Smooth muscle cell (in vitro differentiated cells): ENCODE results near the gene CSMD2. TPM values are rescaled to one million over a fixed set of nuclear protein-coding genes. Genes with fewer than 3 reads are reported as not detected.

Experiments used
- DNase-seq: peaks from one replicate; lab custom pipeline; 2025; ENCODE audit not compliant: unreplicated experiment; lab: John Stamatoyannopoulos, UW
- H2AFZ ChIP-seq: fragments of 200-600 bp; sonication (generic); 2 replicates; pipeline ENCODE4 v1.6.0; 2016; ENCODE audit warnings: antibody characterized with exemption, low read depth, mild to moderate bottlenecking
- H3F3A ChIP-seq: fragments of 200-600 bp; sonication (generic); 2 replicates; pipeline ENCODE4 v1.6.0; 2017; ENCODE audit warnings: antibody characterized with exemption, low read depth
- H3K27ac ChIP-seq: fragments of 200-600 bp; sonication (generic); 2 replicates; pipeline ENCODE4 v1.5.1; 2016; ENCODE audit warnings: low read depth, mild to moderate bottlenecking
- H3K27me3 ChIP-seq: fragments of 200-600 bp; sonication (generic); 2 replicates; pipeline ENCODE4 v1.6.1; 2016; ENCODE audit warnings: low read depth, mild to moderate bottlenecking
- H3K36me3 ChIP-seq: fragments of 200-600 bp; sonication (generic); 2 replicates; pipeline ENCODE4 v1.5.1; 2016; ENCODE audit warnings: low read depth
- H3K4me1 ChIP-seq: fragments of 200-600 bp; sonication (generic); 2 replicates; pipeline ENCODE4 v1.5.1; 2016; ENCODE audit warnings: low read depth
- H3K4me2 ChIP-seq: fragments of 200-600 bp; sonication (generic); 2 replicates; pipeline ENCODE4 v1.6.0; 2016; ENCODE audit warnings: mild to moderate bottlenecking
- H3K4me3 ChIP-seq: fragments of 200-600 bp; sonication (generic); 2 replicates; pipeline ENCODE4 v1.5.1; 2016; ENCODE audit warnings: mild to moderate bottlenecking
- H3K79me2 ChIP-seq: fragments of 200-600 bp; sonication (generic); 2 replicates; pipeline ENCODE4 v1.6.0; 2016; ENCODE audit warnings: low read depth, mild to moderate bottlenecking
- H3K9ac ChIP-seq: fragments of 200-600 bp; sonication (generic); 2 replicates; pipeline ENCODE4 v1.6.0; 2016; ENCODE audit warnings: low read depth
- H3K9me3 ChIP-seq: fragments of 200-600 bp; sonication (generic); replicated peaks from 2 replicates; pipeline ENCODE4 v1.5.1; 2016; ENCODE audit warnings: low read depth
- H4K20me1 ChIP-seq: fragments of 200-600 bp; sonication (generic); 2 replicates; pipeline ENCODE4 v1.6.0; 2016; ENCODE audit warnings: low read depth
- WGBS: methylation state at CpG from one replicate; pipeline ENCODE4 v1.1.7; 2016; ENCODE audit warnings: low lambda C conversion rate; 5-methylcytosine and 5-hydroxymethylcytosine counted together
- polyA plus RNA-seq: library from polyadenylated mRNA; unstranded; fragments of >200 nt; fragmentation: Nextera tagmentation; extraction: Ambion mirVana; gene quantifications from 2 replicates; pipeline ENCODE4 v1.2.1, GENCODE V29; 2016
- total RNA-seq: library from RNA; depleted of rRNA; stranded (reverse); fragments of >200 nt; gene quantifications from 2 replicates; pipeline ENCODE4 v1.2.3, GENCODE V29; 2014
- TF ChIP-seq, protein P1 (sequence below): fragments of 200-600 bp; sonication (generic); IDR thresholded peaks from 2 replicates; pipeline ENCODE4 v1.5.1; 2017; ENCODE audit warnings: borderline replicate concordance, mild to moderate bottlenecking, antibody characterized with exemption; ENCODE audit not compliant: insufficient read depth, poor library complexity, severe bottlenecking

The CSMD2 gene
- total and polyA plus RNA-seq, 2 experiments from 2014 or later, result 0.65 to 1.8 TPM

DNA sequence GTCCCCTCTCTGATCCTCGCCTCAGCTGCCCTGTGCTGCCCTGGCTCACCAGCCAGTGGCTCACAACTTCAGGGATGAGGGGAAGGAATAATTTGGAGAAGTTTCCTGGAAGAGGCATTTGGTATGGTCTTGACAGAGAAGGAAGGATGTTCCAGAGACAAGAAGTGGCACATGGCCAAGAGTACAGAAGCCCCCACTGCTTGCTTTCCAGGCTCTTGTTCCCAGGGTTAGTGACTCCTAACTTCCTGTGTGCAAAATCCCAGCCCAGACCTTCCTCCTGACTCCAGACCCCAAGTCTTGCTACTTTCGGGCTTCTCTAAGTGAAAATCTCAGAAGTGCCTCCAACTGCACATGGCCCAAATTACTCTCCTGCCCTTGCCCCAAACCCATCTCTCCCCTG, 215.5 kb downstream of the CSMD2 start:
- no peaks in the 10 kb centered on the region for H3K4me1 ChIP-seq
- H3F3A ChIP-seq, result no peaks in the 10 kb centered on the region
- no peaks in the 10 kb centered on the region for H3K79me2 ChIP-seq
- no peak for DNase-seq
- no peak overlapping the region for H3K27ac ChIP-seq
- H3K36me3 ChIP-seq, result no peaks in the 10 kb centered on the region
- H3K9me3 ChIP-seq, result no peaks in the 10 kb centered on the region
- H2AFZ ChIP-seq, result no peak overlapping the region
- no peak overlapping the region for H3K4me2 ChIP-seq
- TF ChIP-seq, protein P1, sequence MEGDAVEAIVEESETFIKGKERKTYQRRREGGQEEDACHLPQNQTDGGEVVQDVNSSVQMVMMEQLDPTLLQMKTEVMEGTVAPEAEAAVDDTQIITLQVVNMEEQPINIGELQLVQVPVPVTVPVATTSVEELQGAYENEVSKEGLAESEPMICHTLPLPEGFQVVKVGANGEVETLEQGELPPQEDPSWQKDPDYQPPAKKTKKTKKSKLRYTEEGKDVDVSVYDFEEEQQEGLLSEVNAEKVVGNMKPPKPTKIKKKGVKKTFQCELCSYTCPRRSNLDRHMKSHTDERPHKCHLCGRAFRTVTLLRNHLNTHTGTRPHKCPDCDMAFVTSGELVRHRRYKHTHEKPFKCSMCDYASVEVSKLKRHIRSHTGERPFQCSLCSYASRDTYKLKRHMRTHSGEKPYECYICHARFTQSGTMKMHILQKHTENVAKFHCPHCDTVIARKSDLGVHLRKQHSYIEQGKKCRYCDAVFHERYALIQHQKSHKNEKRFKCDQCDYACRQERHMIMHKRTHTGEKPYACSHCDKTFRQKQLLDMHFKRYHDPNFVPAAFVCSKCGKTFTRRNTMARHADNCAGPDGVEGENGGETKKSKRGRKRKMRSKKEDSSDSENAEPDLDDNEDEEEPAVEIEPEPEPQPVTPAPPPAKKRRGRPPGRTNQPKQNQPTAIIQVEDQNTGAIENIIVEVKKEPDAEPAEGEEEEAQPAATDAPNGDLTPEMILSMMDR, result no peak
- H3K9ac ChIP-seq, result no peak overlapping the region
- H4K20me1 ChIP-seq, result no peaks in the 10 kb centered on the region
- H3K4me3 ChIP-seq, result no peak overlapping the region
- WGBS, result 87% methylated on average over 2 of the region's 2 CpGs
- H3K27me3 ChIP-seq, result peaks cover 79% of the 10 kb centered on the region

DNA sequence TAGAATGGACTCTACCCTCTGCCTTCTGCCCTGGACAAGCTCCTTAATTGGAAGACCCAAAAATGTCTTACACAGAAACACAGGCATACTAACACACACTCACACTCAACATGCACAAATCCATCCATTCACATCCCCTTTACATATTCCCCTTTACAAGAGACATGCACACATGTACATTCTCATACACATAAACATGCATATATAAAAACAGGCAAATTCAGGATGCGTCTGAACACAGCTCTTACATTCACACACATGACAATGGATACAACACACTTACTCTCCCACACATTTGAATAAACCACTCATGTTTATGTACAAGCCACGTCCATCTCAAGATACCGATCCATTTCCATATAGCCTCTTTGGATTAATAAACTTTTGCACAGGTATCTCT, 216.7 kb downstream of the CSMD2 start:
- Histone ChIP-seq H3K4me2 (no peak overlapping the region), H3K36me3 (no peaks in the 10 kb centered on the region), H3K27ac (no peak overlapping the region), H4K20me1 (no peaks in the 10 kb centered on the region), H3K9ac (no peak overlapping the region), H3K9me3 (no peaks in the 10 kb centered on the region), H3K4me1 (no peaks in the 10 kb centered on the region), H3K27me3 (peaks cover 69% of the 10 kb centered on the region), H3K4me3 (no peak overlapping the region), H3F3A (no peaks in the 10 kb centered on the region), H2AFZ (no peak overlapping the region), H3K79me2 (no peaks in the 10 kb centered on the region)
- DNase-seq, result no peak
- TF ChIP-seq, protein P1, result no peak
- WGBS, result 88% methylated on average over 3 of the region's 3 CpGs

DNA sequence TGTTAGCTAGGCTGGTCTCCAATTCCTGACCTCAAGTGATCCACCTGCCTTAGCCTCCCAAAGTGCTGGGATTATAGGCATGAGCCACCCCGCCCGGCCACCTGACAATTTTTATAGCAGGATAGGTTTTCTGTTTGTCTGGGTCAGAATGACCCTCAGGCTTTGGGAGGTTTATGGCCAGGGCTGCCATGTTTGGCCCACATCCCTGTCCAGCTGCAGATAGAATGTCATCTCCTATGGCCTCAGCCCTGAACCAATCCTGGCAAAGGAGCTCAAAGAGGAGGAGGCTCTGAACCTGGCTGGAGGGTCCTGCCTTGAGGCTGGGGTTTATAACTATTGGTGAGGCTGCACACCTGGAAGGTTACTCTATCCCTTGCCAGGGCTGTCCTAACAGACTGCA, 218.2 kb downstream of the CSMD2 start:
- H4K20me1 ChIP-seq, result no peaks in the 10 kb centered on the region
- no peak overlapping the region for H3K4me2 ChIP-seq
- no peak overlapping the region for H3K4me3 ChIP-seq
- no peaks in the 10 kb centered on the region for H3F3A ChIP-seq
- no peak overlapping the region for H3K9ac ChIP-seq
- no peak overlapping the region for H2AFZ ChIP-seq
- WGBS, result 93% methylated on average over 2 of the region's 2 CpGs
- H3K27ac ChIP-seq, result no peak overlapping the region
- peaks cover 56% of the 10 kb centered on the region for H3K27me3 ChIP-seq
- TF ChIP-seq, protein P1, result no peak
- no peak for DNase-seq
- no peaks in the 10 kb centered on the region for H3K9me3 ChIP-seq
- H3K36me3 ChIP-seq, result no peaks in the 10 kb centered on the region
- no peaks in the 10 kb centered on the region for H3K79me2 ChIP-seq
- H3K4me1 ChIP-seq, result no peaks in the 10 kb centered on the region

DNA sequence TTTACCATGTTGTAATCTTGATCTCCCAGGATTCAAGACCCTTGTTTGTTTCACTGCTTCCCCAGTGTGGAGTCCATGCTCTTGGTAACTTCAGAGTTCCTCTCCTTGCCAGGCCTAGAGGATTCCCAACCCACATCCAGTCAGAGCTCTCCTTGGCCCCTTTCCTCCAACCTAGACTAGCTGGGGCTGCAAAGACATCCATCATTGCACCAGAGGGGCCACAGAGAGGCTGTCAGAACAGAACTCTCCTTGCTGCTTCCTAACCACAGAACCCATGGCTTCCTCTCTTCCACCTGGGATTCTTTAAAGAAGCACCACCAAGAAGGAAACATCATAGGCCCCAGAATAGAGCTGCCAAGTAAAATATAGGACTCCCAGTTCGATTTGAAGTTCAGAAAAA, 220.2 kb downstream of the CSMD2 start:
- Histone ChIP-seq H3K27ac (no peak overlapping the region), H3K4me3 (no peak overlapping the region), H3K9me3 (no peaks in the 10 kb centered on the region), H3K4me2 (no peak overlapping the region), H3K27me3 (peaks cover 50% of the 10 kb centered on the region), H3K4me1 (no peaks in the 10 kb centered on the region), H3K36me3 (no peaks in the 10 kb centered on the region), H4K20me1 (no peaks in the 10 kb centered on the region), H2AFZ (no peak overlapping the region), H3K79me2 (no peaks in the 10 kb centered on the region), H3K9ac (no peak overlapping the region), H3F3A (no peaks in the 10 kb centered on the region)
- TF ChIP-seq, protein P1, result no peak
- WGBS, result 70% methylated on average over 1 of the region's 1 CpG
- no peak for DNase-seq
